HCT116 (cell line): ENCODE data around the gene INSYN1.

ENCODE experiments used
- EZH2 ChIP-seq: fragments of 200-600 bp; sonication (generic); IDR thresholded peaks from 2 replicates; pipeline ENCODE4 v1.6.1; 2017; ENCODE audit warnings: antibody characterized with exemption, mixed run types
- EZH2phosphoT487 ChIP-seq: fragments of 200-600 bp; IDR thresholded peaks from 2 replicates; pipeline ENCODE4 v1.6.1; 2018; ENCODE audit warnings: antibody characterized with exemption, borderline replicate concordance
- TF ChIP-seq, protein P1 (sequence below), 3 experiments: fragments of 200-600 bp in 1 of 3; sonication (generic) in 1 of 3; IDR thresholded peaks in 2 of 3; conservative IDR thresholded peaks in 1 of 3; 2 replicates each; pipeline ENCODE4 v1.5.1; 2012 to 2017; ENCODE audit warnings: low read depth in 2 of 3, low read length in 2 of 3, antibody characterized with exemption in 1 of 3, borderline replicate concordance in 1 of 3, control low read depth in 1 of 3, mild to moderate bottlenecking in 1 of 3, mixed read lengths in 1 of 3, mixed run types in 1 of 3, moderate library complexity in 1 of 3; ENCODE audit not compliant: insufficient read depth in 1 of 3
- TF ChIP-seq, protein P2 (sequence below): IDR thresholded peaks from 2 replicates; pipeline ENCODE4 v1.6.1; 2012; ENCODE audit warnings: low read depth

DNA sequence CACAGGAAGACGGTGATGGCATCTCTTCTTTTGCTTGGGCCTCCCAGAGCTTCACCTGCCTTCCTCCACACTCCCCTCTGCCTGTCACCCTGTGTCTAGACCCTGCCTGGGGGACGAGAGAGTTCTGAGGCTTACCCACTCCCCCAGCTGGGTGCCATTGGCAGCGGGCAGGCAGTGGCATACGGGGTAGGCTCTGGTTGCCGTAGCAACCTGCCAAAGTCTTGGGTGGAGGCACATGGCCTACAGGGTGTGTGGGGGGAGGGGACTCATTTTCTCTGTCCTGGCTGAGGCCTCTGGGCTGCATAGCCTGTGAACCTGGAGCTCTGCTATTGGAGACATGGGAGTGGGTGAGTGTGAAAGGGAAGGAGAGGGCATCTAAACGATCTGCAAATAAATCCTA is 4.4 kb downstream of the INSYN1 start:
- TF ChIP-seq, protein P1, sequence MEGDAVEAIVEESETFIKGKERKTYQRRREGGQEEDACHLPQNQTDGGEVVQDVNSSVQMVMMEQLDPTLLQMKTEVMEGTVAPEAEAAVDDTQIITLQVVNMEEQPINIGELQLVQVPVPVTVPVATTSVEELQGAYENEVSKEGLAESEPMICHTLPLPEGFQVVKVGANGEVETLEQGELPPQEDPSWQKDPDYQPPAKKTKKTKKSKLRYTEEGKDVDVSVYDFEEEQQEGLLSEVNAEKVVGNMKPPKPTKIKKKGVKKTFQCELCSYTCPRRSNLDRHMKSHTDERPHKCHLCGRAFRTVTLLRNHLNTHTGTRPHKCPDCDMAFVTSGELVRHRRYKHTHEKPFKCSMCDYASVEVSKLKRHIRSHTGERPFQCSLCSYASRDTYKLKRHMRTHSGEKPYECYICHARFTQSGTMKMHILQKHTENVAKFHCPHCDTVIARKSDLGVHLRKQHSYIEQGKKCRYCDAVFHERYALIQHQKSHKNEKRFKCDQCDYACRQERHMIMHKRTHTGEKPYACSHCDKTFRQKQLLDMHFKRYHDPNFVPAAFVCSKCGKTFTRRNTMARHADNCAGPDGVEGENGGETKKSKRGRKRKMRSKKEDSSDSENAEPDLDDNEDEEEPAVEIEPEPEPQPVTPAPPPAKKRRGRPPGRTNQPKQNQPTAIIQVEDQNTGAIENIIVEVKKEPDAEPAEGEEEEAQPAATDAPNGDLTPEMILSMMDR (IDR thresholded peaks at IDR 0.05 in 2 of 3, conservative IDR thresholded peaks at IDR 0.05 in 1 of 3; ENCODE audit: borderline replicate concordance in 1 of 3, insufficient read depth in 1 of 3, low read depth in 2 of 3, low read length in 2 of 3), result no peak
- TF ChIP-seq EZH2phosphoT487, result no peak
- TF ChIP-seq, protein P2, sequence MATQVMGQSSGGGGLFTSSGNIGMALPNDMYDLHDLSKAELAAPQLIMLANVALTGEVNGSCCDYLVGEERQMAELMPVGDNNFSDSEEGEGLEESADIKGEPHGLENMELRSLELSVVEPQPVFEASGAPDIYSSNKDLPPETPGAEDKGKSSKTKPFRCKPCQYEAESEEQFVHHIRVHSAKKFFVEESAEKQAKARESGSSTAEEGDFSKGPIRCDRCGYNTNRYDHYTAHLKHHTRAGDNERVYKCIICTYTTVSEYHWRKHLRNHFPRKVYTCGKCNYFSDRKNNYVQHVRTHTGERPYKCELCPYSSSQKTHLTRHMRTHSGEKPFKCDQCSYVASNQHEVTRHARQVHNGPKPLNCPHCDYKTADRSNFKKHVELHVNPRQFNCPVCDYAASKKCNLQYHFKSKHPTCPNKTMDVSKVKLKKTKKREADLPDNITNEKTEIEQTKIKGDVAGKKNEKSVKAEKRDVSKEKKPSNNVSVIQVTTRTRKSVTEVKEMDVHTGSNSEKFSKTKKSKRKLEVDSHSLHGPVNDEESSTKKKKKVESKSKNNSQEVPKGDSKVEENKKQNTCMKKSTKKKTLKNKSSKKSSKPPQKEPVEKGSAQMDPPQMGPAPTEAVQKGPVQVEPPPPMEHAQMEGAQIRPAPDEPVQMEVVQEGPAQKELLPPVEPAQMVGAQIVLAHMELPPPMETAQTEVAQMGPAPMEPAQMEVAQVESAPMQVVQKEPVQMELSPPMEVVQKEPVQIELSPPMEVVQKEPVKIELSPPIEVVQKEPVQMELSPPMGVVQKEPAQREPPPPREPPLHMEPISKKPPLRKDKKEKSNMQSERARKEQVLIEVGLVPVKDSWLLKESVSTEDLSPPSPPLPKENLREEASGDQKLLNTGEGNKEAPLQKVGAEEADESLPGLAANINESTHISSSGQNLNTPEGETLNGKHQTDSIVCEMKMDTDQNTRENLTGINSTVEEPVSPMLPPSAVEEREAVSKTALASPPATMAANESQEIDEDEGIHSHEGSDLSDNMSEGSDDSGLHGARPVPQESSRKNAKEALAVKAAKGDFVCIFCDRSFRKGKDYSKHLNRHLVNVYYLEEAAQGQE, result no peak
- no peak for TF ChIP-seq EZH2
